HFF-Myc (cell line): ENCODE data around the gene KCNJ8.
"Not testable (repeated sequence)": the region's sequence is repeated elsewhere in the genome, so short reads cannot be mapped to it uniquely, and the experiment has no call there.

ENCODE experiments used
- DNase-seq: peaks from one replicate; pipeline ENCODE4 v3.0.0-alpha.2; 2011; ENCODE audit warnings: low read depth; ENCODE audit errors: extremely low read depth
- H3K4me3 ChIP-seq: replicated peaks from 2 replicates; pipeline ENCODE4 v1.5.1; 2011; ENCODE audit warnings: low read depth, mild to moderate bottlenecking, control low read depth, low read length
- CTCF ChIP-seq: IDR thresholded peaks from 2 replicates; pipeline ENCODE4 v1.5.1; 2012; ENCODE audit warnings: mild to moderate bottlenecking, low read depth, low read length, control low read depth; ENCODE audit errors: missing control alignments

Gene KCNJ8

GRCh38 chr12:21814814-21815213 lies 40.3 kb upstream of the KCNJ8 start:
- DNase-seq, result no peak
- no peak for TF ChIP-seq CTCF
- no peak overlapping the region for H3K4me3 ChIP-seq

GRCh38 chr12:21814327-21814726 lies 39.8 kb upstream of the KCNJ8 start:
- no peak for DNase-seq
- no peak overlapping the region for H3K4me3 ChIP-seq
- no peak for TF ChIP-seq CTCF

GRCh38 chr12:21813751-21814150 lies 39.2 kb upstream of the KCNJ8 start:
- TF ChIP-seq CTCF, result no peak
- DNase-seq, result no peak
- H3K4me3 ChIP-seq, result no peak overlapping the region

GRCh38 chr12:21813125-21813524 lies 38.6 kb upstream of the KCNJ8 start:
- no peak overlapping the region for H3K4me3 ChIP-seq
- no peak for DNase-seq
- TF ChIP-seq CTCF, result no peak

- H3K4me3 ChIP-seq, DNase-seq: not testable (repeated sequence)
Measured at GRCh38 chr12:21812340-21812739, 37.8 kb upstream of the KCNJ8 start.

GRCh38 chr12:21809100-21809499 lies 34.6 kb upstream of the KCNJ8 start:
- no peak for DNase-seq
- no peak for TF ChIP-seq CTCF
- H3K4me3 ChIP-seq, result no peak overlapping the region

GRCh38 chr12:21806255-21806654 lies 31.7 kb upstream of the KCNJ8 start:
- no peak for DNase-seq
- TF ChIP-seq CTCF, result no peak

More at GRCh38 chr12:21806255-21806654, 31.7 kb upstream of the KCNJ8 start:
- H3K4me3 ChIP-seq, result no peak overlapping the region
